Astrocyte (in vitro differentiated cells and primary cell): ENCODE results near the gene ARFGAP2. TPM values are rescaled to one million over a fixed set of nuclear protein-coding genes. Genes with fewer than 3 reads are reported as not detected.
A peak's percentile ranks its signal among the peaks of the same experiment; 100 is the strongest.

ENCODE experiments used
- DNase-seq: peaks from one replicate; pipeline ENCODE4 v3.0.0-alpha.2; 2010; ENCODE audit warnings: low read depth
- FAIRE-seq: peaks from 2 replicates; lab custom pipeline; 2011; peaks lifted over from hg19 to GRCh38; lab: Jason Lieb, UNC
- H2AFZ ChIP-seq: 2 replicates; pipeline ENCODE4 v1.6.0; 2012; ENCODE audit warnings: low read depth, low read length, inconsistent platforms
- H3K27ac ChIP-seq: 2 replicates; pipeline ENCODE4 v1.5.1; 2011; ENCODE audit warnings: low read depth, low read length, inconsistent platforms
- H3K27me3 ChIP-seq: 2 replicates; pipeline ENCODE4 v1.6.0; 2011; ENCODE audit warnings: low read length, inconsistent platforms; ENCODE audit not compliant: insufficient read depth
- H3K36me3 ChIP-seq: 2 replicates; pipeline ENCODE4 v1.5.1; 2011; ENCODE audit warnings: low read length, inconsistent platforms; ENCODE audit not compliant: insufficient read depth
- H3K4me1 ChIP-seq: 2 replicates; pipeline ENCODE4 v1.5.1; 2011; ENCODE audit warnings: low read length, inconsistent platforms; ENCODE audit not compliant: insufficient read depth
- H3K4me2 ChIP-seq: 2 replicates; pipeline ENCODE4 v1.6.0; 2012; ENCODE audit warnings: low read length, inconsistent platforms
- H3K4me3 ChIP-seq: 2 replicates; pipeline ENCODE4 v1.5.1; 2011; ENCODE audit warnings: low read depth, mild to moderate bottlenecking, low read length, inconsistent platforms; ENCODE audit not compliant: insufficient read depth
- H3K79me2 ChIP-seq: 2 replicates; pipeline ENCODE4 v1.6.0; 2012; ENCODE audit warnings: mild to moderate bottlenecking, low read length, inconsistent platforms; ENCODE audit not compliant: insufficient read depth
- H3K9ac ChIP-seq: 2 replicates; pipeline ENCODE4 v1.6.0; 2012; ENCODE audit warnings: mild to moderate bottlenecking, low read length, inconsistent platforms
- H3K9me3 ChIP-seq: 2 replicates; pipeline ENCODE4 v1.5.1; 2012; ENCODE audit warnings: low read depth, mild to moderate bottlenecking, low read length, inconsistent platforms; ENCODE audit not compliant: insufficient read depth
- H4K20me1 ChIP-seq: 2 replicates; pipeline ENCODE4 v1.6.0; 2012; ENCODE audit warnings: low read length, inconsistent platforms; ENCODE audit not compliant: insufficient read depth
- H3K27ac Mint-ChIP-seq: one replicate; pipeline ENCODE4 v1.8.0; 2021; ENCODE audit warnings: mild to moderate bottlenecking, mixed read lengths; ENCODE audit not compliant: unreplicated experiment
- H3K27me3 Mint-ChIP-seq: one replicate; pipeline ENCODE4 v1.8.0; 2021; ENCODE audit warnings: low read depth, mixed read lengths; ENCODE audit not compliant: unreplicated experiment
- H3K36me3 Mint-ChIP-seq: one replicate; pipeline ENCODE4 v1.8.0; 2021; ENCODE audit warnings: low read depth, mixed read lengths; ENCODE audit not compliant: unreplicated experiment
- H3K4me1 Mint-ChIP-seq: one replicate; pipeline ENCODE4 v1.8.0; 2021; ENCODE audit warnings: low read depth, mixed read lengths; ENCODE audit not compliant: unreplicated experiment
- H3K4me3 Mint-ChIP-seq: one replicate; pipeline ENCODE4 v1.8.0; 2021; ENCODE audit warnings: mild to moderate bottlenecking, moderate library complexity, mixed read lengths; ENCODE audit not compliant: unreplicated experiment
- H3K9me3 Mint-ChIP-seq: one replicate; pipeline ENCODE4 v1.8.0; 2021; ENCODE audit warnings: mild to moderate bottlenecking, mixed read lengths; ENCODE audit not compliant: unreplicated experiment
- CTCF ChIP-seq: IDR thresholded peaks from 2 replicates; pipeline ENCODE4 v1.5.1; 2011; ENCODE audit warnings: low read depth, mild to moderate bottlenecking, inconsistent platforms, low read length, moderate library complexity; ENCODE audit not compliant: insufficient read depth
- EZH2 ChIP-seq: IDR thresholded peaks from 2 replicates; pipeline ENCODE4 v1.6.1; 2012; ENCODE audit warnings: mild to moderate bottlenecking, low read length, inconsistent platforms; ENCODE audit not compliant: insufficient read depth
- total RNA-seq: library from RNA; stranded (reverse); gene quantifications from 2 replicates; pipeline ENCODE4 v1.2.1, GENCODE V29; 2021

ARFGAP2 gene
- total RNA-seq, 1 donor from 2014 or later: 51.0 TPM

GRCh38 chr11:47160753-47161133 is 15.9 kb downstream of the ARFGAP2 start:
- Mint-ChIP-seq H3K4me3 (no peak overlapping the region), H3K9me3 (no peaks in the 10 kb centered on the region), H3K27me3 (no peaks in the 10 kb centered on the region), H3K36me3 (peaks cover 5% of the 10 kb centered on the region), H3K27ac (no peak overlapping the region), H3K4me1 (peaks cover 3% of the 10 kb centered on the region)
- no peak overlapping the region for H2AFZ ChIP-seq
- H3K27ac ChIP-seq: no peak overlapping the region
- no peaks in the 10 kb centered on the region for H3K27me3 ChIP-seq
- peaks cover 9% of the 10 kb centered on the region for H3K4me1 ChIP-seq
- H3K9ac ChIP-seq: no peak overlapping the region
- peaks cover 6% of the 10 kb centered on the region for H3K36me3 ChIP-seq
- no peak for DNase-seq
- no peak for FAIRE-seq
- peaks cover 27% of the 10 kb centered on the region for H4K20me1 ChIP-seq
- no peaks in the 10 kb centered on the region for H3K79me2 ChIP-seq
- H3K4me3 ChIP-seq: no peak overlapping the region
- no peaks in the 10 kb centered on the region for H3K9me3 ChIP-seq
- TF ChIP-seq CTCF (no peak), EZH2 (no peak)
- no peak overlapping the region for H3K4me2 ChIP-seq

DNA sequence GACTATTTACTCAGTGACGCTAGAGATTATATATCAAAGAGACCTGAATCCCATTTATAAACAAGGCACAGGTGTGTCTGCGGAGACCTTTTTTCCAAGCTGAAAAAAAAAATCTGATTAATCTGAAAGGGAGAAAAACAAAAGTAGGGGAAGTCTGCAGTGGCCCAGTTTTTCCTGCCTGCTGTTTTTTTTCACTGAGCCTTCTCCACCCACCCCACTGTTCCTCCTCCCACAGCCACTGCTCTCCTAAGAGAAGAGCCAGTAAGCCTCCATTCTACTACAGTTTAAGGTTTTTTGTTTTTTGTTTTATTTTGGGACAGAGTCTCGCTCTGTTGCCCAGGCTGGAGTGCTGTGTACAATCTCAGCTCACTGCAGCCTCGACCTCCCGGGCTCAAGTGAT is 18.4 kb downstream of the ARFGAP2 start:
- H3K27ac Mint-ChIP-seq: no peak overlapping the region

More for the DNA sequence above, 18.4 kb downstream of the ARFGAP2 start:
- Histone ChIP-seq H3K4me1 (peaks cover 24% of the 10 kb centered on the region), H3K9ac (no peak overlapping the region), H3K27ac (no peak overlapping the region), H3K36me3 (no peaks in the 10 kb centered on the region), H3K79me2 (no peaks in the 10 kb centered on the region), H3K9me3 (no peaks in the 10 kb centered on the region), H3K27me3 (no peaks in the 10 kb centered on the region), H2AFZ (no peak overlapping the region), H4K20me1 (peaks cover 35% of the 10 kb centered on the region), H3K4me2 (no peak overlapping the region), H3K4me3 (no peak overlapping the region)
- Mint-ChIP-seq H3K4me3 (peak overlapping the region; percentile 20), H3K36me3 (peaks cover 5% of the 10 kb centered on the region), H3K27me3 (no peaks in the 10 kb centered on the region), H3K9me3 (no peaks in the 10 kb centered on the region), H3K4me1 (peaks cover 9% of the 10 kb centered on the region)
- DNase-seq (no peak), FAIRE-seq (no peak)
- TF ChIP-seq CTCF: no peak
- no peak for TF ChIP-seq EZH2
